ENCODE measurements around the gene VSIG2.
A peak's percentile ranks its signal among the peaks of the same experiment; 100 is the strongest.

VSIG2 gene

DNA sequence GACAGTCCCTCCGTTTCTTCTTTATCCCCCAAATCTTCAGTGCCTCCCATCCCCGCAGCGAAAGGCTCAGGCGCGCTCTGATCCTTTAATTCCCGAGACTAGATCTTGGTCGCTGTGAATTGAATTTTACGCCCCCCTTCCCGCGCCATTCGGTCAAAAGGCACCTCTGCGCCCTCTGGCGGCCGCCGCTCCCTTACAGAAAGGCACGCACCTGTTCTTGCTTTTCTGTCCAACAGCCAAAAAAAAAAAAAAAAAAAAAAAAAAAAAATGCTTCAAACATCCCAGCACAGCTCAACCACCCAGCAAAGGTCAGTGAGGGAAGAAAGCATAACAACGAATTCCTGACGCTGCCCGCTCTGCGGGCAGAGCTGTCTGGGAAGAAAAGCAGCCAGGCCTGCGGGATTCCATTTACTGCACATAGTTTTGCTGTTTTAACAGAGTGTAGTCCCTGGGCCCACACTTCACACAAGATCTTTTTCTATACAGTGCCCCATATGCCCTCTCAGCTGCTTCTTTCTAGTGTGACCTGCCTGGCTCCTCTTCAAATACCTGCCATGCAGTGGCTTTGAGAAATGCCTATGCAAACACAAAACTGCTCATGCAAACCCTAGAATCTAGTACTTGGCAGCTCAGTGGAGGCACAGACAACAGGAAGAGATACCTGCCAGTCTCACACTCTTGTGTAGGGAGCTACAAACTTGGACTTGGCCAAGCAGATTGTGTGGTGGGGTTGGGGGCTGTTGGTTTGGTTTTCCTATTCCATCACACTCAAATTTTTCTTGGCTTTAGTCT lies 11.3 kb upstream of the VSIG2 start:
- peak; percentile 61 for DNase-seq (ENCODE audit: low spot score)

DNA sequence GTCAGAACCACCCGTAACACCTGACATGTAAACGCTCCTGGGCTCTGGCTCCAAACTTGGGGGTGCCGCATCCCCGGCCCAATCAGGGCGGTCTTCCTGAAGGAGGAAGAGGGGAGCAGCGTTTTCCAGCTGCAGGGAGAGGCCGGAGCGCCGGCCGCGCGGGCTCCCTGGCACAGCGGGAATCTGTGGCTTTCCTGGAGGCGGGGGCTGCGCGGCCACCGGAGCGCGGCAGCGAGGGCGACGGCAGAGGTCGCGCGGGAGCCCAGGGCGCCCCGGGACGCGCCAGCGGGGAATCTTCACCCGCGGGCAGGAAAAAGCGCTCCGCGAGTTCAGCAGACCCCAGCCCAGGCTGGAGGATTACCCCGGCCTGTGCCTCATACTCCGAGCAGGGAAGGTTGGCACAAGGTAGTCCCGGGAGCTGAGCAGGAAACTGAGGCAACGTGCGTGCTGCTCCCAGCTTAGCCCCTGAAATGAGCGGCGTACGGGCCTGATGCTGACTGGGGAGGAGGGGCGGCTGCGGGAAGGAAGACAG lies 10.6 kb upstream of the VSIG2 start:
- no peak for DNase-seq (ENCODE audit: low spot score)

DNA sequence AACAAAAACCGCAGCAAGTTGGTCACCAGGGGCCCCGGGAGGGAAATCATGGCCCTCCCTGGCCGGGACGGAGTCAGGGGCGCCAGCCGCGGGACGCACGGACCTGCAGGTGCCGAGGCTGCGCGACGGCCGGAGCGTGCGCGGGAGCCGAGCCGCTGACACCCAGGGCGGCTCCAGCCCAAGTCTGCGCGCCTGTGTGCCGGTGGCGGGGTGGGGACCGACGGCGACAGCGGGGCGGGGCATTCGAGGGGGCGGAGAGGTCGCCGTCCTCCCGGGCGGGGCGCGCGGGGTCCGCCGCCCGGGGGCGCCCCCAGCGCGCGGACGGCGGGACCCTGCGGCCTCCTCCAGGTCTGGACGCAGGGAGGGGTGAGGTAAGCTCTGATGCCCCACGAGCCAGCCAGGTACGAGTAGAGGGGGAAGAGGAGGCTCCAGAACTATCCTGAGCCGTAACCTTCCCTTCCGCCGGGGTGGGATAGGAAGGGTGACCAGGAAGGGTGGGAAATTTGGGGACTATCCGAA lies 10.1 kb upstream of the VSIG2 start, which contains the start of gene ESAM:
Gene ESAM (minus strand): TSS at position 186 of the 519 bp plus-strand sequence. CDS start 136 bp downstream, at position 50.
- DNase-seq (ENCODE audit: low spot score), result no peak

DNA sequence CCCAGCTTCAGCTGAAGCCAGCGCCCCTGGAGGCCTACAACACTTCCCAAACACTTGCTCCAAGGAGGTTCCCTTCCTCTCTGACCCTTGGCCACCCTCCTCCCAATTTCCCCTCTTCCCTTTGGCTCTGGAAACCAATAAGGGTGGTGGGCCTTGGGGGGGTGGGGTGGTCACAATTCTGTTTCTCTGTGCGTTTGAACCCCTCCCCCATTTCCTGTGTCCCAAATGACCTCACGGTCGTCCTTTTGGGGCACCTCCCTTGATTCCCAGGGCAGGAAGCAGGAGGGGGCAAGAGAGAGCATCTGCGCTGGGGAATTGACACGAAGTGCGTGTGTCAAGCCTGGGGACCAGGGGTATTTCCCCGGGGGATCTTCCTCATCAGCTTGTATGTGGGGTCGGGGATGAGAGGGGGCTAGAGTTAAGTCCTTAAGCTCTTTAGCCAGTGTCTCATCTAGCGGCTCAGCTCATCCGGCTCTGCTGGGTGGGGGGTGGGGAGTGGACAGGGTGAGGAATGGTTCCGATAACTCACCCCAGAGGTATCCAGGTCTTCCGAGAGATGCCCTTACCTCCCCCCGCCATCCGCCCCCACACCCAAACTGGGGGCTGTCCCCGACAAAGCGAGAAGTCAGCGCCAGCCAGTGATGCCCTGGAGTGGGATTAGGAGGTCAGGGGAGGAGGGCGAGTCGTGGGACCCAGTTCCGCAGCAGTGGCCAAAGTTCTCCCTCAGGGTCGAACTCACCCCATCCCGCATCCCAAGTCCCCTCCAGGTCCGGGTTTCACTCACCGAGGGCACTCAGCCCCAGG lies 9.4 kb upstream of the VSIG2 start:
- no peak for DNase-seq (ENCODE audit: low spot score)

- no peak for DNase-seq (ENCODE audit: low spot score)
These were observed 8.8 kb upstream of the VSIG2 start for GRCh38 chr11:124760806-124761205.

- no peak for DNase-seq (ENCODE audit: low spot score)
These were observed 8.2 kb upstream of the VSIG2 start for GRCh38 chr11:124760205-124760652.

DNA sequence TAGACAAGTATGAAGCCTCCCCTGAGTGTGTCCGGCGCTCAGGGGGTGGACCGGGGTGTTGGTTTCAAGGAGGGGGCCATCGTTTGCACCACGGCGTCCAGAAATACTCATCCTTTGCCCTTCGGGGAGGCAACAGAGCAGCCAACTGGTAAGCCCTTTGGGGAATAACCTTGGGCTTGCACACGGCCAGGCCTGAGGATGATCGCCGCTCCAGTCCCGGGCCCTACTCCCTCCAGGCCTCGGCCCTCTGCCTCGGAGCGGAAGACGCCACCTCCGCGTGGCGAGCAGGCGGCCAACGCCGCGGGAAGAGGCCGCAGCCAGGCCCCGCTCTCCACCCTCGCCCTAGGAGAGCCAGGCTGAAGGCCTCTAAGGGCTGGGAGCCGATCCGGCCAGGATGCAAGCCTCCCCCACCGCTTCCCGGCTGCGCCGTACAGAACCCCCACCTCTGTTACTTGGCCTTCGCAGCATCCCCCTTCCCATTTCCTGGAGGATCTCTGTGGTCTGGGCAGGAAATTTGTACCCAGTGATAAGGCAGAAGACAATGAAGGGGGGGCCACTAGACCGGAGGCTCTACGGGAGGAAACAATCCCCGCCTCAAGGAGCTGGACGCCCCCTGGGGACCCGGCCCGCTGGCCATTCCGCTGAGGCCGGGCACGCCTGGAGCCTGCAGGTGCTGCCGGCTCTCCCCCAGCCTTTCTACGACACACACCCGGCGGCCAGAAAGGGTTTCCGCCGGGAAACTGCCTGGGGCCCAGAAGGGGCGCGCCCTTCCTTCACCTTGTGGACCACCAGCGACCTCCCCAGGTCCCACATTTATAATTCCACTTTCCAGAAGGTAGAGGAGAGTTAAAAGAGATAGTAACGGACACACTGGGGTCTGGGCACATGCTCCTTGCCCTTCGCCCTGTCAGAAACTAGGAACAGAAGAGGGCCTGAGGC lies 7.5 kb upstream of the VSIG2 start:
- DNase-seq (ENCODE audit: low spot score), result no peak

DNA sequence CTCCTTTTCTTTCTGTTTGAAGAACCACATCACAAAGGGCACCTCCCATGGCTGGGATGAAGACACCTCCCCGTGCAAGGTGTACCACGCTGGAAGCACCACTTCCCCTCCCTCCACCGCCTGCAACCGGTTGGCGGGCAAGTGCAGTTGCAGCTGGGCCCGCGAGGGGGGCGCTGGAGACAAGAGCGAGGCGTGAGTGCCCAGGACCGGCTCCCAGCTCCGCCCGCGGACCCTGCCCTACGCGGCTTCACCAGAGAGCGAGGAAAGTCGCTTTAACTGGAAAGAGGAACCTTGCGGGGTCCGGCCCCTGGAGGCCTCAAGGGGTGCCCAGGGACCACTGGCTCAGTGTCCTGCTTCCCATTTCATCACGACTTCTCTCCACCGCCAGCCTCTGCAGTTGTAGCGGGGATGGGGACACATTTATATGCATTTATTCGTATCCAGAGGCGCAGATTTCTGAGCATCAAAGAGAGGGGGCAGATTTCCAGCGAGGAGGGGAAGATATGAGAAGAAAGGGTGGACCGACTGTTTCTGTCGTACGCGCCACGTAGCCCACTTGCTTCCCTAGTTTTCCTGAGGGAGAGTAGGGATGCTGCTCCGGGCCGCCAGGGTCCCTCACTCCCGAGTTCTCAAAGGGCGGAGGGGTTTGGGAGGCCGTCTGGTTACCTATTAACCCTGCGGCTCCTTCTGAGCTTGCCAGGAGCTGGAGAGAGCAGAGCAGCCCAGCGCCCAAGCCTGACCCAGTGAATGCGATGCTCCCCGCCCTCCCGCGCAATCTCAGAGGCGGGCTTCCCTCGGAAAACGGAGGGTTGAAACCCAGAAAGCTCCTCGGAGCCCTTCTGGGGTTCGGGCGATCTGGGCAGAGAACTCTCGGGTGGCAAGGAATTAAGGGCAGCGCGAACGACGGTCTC lies 6.6 kb upstream of the VSIG2 start:
- no peak for DNase-seq (ENCODE audit: low spot score)

DNA sequence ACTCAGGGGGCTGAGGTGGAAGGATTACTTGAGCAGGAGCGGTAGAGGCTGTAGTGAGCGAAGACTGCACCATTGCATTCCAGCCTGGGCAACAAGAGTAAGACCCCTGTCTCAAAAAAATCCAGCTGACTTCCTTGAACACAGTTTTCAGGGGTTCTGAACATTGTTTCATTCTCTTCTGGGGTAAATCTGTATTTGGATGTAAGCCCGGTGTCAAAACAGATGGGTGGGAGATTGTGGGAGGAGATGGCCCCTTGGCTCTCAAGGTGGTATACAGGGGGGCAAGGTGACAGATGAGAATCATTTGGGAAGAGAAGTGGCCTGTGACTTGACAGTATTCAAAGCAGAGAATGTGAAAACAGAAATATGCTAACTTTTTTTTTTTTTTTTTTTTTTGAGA lies 5.3 kb upstream of the VSIG2 start:
- DNase-seq (ENCODE audit: low spot score), result no peak

DNA sequence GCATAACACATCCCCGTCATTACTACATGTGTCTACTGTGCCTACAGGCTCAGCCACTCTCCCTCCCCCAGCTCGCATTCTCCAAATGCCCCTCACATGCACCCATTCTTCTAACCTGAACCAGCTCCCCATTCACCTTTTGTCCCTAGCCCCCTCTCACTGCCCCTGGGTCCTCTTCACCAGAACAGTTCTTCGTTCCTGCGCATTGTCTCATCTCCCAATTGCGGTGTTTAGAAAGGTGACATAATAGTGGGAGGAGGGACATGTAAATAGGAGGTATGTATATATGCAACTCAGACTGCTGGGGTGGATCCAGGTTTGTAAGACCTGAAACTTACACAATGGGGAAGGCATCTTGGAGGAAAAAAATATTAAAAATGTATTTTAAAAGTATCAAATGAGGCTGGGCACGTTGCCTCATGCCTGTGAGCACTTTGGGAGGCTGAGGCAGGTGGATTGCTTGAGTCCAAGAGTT lies 4.7 kb upstream of the VSIG2 start:
- no peak for DNase-seq (ENCODE audit: low spot score)

DNA sequence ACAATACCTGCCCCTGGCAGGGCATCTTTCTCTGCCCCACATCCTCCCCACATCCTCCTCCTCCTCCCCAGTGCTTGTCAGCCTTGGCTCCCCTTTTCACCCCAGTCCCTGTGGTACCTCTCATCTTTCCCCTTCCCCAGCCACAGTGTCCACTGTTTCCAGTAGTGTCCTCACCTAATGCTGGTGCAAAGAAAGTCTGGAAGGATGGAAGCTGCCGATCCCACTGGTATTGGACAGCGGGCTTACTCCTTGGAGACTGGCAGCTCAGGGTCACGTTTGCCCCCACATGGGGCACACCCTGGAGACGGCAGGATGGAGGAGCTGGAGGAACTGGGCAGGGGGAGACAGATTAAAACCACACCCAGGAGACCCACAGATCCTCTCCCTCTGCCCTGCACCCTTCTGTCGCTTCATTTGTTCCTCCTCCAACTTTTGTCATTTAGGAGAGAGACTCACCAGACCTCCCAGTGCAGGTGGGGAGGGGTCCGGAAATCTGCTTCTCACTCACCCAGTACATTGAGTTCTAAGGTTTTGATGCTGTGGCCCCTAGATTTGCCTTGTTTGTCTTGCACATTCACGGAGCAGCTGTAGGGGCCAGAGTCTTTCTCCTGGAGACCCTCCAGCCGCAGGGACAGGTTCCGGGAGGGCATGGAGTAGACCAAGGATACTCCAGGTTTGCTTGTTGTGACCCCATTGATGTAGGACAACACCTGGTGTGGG lies 4.1 kb upstream of the VSIG2 start:
- DNase-seq (ENCODE audit: low spot score), result no peak

DNA sequence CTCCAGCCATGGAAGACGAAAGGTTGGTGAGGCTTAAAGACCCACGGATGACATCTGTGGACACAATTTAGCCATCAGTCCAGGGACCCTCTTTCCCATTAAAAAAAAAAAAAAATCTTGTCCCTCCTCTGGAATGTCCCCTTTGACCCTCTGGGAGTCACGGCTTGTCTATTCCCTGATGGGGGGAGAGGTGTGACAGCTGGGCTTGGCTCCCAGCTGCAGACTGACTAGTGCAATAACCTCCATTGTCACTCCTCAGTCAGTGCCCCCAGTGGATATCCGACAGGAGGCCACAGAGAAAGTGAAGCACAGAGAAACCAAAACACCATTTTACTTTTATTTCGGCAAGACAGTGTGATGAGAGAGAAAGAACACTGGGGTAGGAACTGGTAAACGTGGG lies 2.7 kb upstream of the VSIG2 start:
- no peak for DNase-seq (ENCODE audit: low spot score)

- DNase-seq (ENCODE audit: low spot score), result no peak
These were observed 2.3 kb upstream of the VSIG2 start for GRCh38 chr11:124754309-124754708.

DNA sequence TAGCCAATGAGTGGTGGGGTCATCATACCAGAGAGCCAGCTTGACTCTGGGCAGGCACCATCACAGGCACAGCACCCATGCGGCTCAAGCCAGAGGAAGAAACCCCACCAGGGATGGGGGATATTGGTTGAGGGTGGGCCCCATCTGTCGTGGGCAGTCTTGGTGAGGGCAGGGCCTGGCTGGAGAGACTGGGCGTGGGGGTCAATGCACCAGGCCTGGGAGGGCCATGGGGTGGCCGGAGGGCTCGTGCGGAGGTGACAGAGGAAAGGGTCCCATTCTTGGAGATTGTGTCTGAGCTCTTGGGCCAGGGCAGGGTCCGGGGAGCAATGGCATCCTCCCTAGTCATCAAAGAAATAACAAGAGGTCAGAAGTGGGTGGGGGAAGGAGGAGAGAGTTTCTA lies 1.6 kb upstream of the VSIG2 start:
- DNase-seq (ENCODE audit: low spot score), result no peak

DNA sequence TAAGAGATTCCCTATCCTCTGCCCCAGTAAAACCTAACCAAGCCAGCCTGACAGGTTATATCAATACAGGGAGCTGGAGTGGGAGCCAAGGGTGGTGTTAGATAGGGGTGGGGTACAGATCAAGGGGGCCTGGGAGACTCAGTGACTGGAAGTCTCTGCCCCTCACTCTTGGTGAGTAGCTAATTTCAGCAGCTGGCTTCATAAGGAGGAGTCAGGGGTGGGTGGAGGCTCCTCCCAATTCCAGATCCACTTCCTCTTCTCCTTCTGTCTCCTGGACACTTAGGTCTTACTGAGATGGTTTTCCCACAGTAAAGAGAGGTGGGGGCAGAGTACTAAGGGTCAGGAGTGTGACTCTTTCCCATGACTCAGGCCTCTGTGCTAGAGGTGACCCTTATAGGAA lies 1.1 kb upstream of the VSIG2 start:
- no peak for DNase-seq (ENCODE audit: low spot score)

DNA sequence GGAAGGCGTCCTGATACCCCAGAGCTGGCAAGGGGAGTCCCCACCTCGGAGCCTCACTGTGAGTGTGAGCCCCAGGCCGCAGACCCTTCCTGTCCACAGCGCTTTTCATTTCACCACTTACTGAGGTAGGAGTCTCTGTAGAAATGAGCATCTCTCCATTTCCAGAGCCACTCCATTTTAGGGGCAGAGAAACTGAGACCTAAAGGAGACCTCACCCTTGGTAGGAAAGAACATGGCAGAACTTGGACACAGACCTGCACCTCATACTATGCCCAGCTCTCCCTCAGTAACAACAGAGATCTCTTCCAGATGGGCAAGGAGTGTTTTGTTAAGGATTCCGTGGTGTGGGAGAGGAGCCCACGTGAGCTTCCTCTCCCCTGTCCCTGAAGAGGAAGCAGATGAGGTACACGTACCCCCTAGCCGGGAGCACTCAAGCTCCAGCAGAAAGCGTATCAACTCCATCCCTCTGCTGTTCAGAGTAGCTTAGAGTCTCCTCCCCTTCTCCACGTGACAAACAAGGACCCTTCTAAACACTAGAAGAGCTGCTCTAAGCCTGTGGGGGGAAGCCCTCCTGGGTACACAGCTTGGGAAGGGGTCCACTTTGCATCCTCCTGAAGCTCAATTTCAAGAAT lies 532 bp upstream of the VSIG2 start:
- DNase-seq (ENCODE audit: low spot score), result no peak

GRCh38 chr11:124751391-124751740 lies 689 bp downstream of the VSIG2 start:
- DNase-seq (ENCODE audit: low spot score), result no peak

- DNase-seq (ENCODE audit: low spot score), result no peak
These were observed 2.1 kb downstream of the VSIG2 start for GRCh38 chr11:124749912-124750311.
